IPS DF 4.7 (cell line): ENCODE results near the gene ADGRG3.
"Not testable (repeated sequence)": the region's sequence is repeated elsewhere in the genome, so short reads cannot be mapped to it uniquely, and the experiment has no call there.

Experiments used
- DNase-seq: peaks from one replicate; pipeline ENCODE4 v3.0.0-alpha.2; 2013; ENCODE audit warnings: low spot score; ENCODE audit errors: extremely low read depth

Gene ADGRG3

GRCh38 chr16:57661936-57662906, 5.9 kb upstream of the ADGRG3 start:
- DNase-seq, result no peak

- DNase-seq, result no peak
These were observed 4.7 kb upstream of the ADGRG3 start for GRCh38 chr16:57663436-57663835.

DNA sequence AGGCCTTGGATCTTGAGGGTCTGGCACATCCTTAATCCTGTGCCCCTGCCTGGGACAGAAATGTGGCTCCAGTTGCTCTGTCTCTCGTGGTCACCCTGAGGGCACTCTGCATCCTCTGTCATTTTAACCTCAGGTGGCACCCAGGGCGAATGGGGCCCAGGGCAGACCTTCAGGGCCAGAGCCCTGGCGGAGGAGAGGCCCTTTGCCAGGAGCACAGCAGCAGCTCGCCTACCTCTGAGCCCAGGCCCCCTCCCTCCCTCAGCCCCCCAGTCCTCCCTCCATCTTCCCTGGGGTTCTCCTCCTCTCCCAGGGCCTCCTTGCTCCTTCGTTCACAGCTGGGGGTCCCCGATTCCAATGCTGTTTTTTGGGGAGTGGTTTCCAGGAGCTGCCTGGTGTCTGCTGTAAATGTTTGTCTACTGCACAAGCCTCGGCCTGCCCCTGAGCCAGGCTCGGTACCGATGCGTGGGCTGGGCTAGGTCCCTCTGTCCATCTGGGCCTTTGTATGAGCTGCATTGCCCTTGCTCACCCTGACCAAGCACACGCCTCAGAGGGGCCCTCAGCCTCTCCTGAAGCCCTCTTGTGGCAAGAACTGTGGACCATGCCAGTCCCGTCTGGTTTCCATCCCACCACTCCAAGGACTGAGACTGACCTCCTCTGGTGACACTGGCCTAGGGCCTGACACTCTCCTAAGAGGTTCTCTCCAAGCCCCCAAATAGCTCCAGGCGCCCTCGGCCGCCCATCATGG, 4.0 kb upstream of the ADGRG3 start:
- no peak for DNase-seq

- DNase-seq, result no peak
These were observed 3.5 kb upstream of the ADGRG3 start for GRCh38 chr16:57664662-57665025.

DNA sequence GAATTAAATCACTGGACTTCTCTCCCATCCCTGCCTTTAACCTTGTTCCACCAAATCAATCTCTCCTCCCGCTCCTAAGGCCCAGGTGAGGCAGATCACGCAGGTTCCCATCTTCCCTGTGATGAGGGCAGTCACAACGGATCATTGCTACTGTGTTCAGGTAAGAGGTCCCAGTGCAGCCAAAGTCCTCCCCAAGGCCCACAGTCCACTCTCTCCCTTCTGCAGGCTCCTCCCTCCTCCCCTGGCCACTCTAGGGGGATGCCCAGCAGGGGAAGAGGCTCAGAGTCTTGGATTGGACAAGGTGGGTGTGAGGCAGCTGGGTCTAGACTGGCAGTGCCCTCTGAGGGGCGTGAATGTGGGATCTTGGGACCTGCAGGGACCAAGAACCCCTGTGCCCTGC, 2.6 kb upstream of the ADGRG3 start:
- DNase-seq, result no peak

DNA sequence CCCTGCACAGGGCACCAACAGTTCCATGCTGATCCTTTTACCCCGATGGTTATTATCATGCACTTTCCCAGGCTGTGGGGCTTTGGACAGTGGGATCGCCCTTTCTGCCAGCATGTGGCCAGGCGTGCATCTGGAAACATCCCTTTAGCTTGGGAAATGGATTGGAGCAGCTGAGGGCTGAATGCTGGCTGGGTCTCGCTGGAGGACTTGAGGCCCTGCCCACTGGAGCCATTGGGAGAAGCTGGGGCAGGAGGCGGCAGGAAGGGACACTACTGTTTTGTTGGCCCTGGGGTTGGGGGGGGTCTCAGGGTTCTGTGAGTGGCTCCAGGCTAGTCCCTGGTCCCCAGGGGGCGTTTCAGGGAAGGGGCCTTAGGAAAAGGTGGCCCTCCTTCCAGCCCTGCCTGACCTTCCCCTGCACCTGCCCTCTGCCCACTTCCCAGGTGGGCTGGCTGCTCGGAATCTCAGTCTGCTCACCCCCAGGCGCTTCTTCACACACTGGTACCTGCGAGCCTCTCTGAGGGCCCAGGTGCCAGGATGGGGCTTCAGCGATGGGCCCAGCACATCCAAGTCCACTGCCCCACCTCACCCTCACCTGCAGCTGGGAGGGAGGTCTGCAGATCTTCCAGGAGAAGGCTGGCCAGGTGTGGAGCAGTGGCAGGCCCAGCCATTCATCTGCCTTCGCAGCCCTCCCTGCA, 1.6 kb upstream of the ADGRG3 start:
- DNase-seq, result no peak

- DNase-seq, result no peak
These were observed 1.0 kb upstream of the ADGRG3 start for GRCh38 chr16:57667048-57667525.

- DNase-seq, result no peak
These were observed 412 bp upstream of the ADGRG3 start for GRCh38 chr16:57667526-57668262.

- DNase-seq, result no peak
These were observed 747 bp downstream of the ADGRG3 start for GRCh38 chr16:57668630-57669475.

GRCh38 chr16:57669476-57670162, 1.5 kb downstream of the ADGRG3 start:
- no peak for DNase-seq

DNA sequence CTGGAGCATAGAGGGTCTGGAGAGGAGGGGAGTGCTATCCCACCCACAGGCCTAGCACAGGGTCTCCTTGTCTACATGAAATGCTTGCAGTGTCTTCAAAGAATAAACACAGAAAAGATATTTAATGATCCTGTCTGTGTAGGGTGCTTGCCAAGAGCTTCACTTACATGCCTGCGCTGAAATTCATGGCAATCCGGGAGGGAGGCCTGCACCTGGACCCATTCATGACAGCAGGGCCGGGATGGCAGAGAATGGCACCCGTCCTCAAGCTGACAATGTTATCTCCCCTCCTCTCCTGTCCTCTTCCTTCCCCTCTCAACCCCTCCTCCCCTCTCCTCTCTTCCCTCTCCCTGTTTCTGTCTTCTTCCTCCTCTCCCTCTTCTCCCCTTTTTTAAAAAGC, 2.1 kb downstream of the ADGRG3 start:
- DNase-seq, result no peak

DNA sequence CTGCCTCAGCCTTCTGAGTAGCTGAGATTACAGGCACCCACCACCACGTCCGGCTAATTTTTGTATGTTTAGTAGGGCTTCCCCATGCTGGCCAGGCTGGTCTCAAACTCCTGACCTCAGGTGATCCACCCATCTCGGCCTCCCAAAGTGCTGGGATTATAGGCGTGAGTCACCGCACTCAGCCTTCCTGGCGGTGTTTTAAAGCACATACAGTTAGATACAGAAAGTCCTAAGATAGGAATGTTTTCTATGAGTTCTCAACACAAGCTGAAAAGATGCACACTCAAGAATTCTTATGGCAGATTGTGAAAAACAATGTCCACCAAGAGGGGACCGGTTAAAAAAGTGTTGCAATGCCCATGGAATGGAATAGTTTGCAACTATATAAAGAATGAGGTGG, 3.3 kb downstream of the ADGRG3 start:
- not testable (repeated sequence) for DNase-seq

DNA sequence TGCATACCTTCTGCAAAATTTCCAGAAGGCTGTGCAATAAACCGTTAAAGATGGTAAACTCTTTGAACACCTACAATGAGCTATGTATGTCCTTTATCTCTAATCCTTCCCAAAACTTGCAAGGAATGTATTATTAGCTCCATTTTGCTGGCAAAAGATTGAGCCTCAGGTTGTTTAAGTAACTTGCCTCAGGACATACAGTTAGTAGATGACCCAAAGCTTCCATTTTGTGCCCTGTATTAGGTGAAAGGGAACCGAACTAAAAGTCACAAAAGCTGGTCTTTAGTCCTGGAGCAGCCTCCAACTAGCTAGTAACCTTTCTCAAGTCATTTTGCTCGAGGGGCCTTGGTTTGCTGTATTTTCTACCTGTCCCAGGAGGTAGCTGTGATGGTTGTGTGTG, 4.3 kb downstream of the ADGRG3 start:
- no peak for DNase-seq

DNA sequence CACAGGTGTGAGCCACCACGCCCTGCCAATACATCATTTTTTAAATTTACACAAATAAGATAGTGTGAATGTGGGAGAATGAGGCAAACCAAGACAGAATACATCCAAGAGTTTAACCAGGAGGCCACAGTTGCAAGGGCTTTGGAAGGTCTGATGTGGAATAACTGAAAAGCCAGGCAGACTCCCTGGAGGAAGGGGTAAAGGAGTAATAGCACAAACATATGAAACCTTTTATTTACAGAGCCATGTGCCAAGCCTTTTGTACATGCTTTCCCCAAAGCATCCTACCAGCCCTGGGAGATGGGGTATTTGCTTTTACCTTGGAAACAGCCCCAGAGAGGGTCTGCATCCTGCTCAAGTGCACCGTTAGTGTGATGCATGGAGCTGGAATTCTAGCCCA, 4.7 kb downstream of the ADGRG3 start:
- DNase-seq, result no peak

DNA sequence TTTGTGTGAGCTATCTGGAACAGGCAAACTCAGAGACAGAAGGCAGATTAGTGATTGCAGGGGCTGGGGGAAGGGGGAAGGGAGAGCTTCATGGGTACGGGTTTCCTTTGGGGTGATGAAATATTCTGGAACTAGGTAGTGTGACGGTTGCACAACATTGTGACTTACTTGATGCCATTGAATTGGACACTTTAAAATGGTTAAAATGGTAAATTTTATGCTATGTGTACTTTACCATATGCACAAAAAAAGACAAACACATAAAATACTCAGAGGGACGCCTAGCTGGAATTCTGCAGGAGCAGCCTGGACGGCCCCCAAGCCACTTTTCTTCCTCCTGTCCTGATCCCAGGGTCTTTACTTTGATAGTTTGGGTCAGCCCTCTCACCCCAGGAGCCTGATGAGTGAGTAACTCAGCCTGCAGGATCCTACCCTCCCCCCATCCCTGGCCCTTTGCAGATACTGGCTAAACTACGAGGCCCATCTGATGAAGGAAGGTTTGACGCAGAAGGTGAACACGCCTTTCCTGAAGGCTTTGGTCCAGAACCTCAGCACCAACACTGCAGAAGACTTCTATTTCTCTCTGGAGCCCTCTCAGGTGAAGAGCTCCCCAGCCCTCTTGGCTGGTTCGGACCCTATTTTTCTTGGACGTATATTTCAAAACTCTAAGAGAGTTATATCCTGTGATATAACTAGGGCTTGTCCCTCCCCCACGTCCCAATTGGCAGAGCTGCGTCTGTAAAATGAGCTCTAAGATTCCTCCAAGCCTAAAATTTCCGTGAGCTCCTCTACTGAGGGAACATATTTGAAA, 7.8 kb downstream of the ADGRG3 start:
- DNase-seq, result no peak

- DNase-seq, result no peak
These were observed 8.5 kb downstream of the ADGRG3 start for GRCh38 chr16:57676553-57677085.

GRCh38 chr16:57677622-57678369, 9.7 kb downstream of the ADGRG3 start:
- no peak for DNase-seq

DNA sequence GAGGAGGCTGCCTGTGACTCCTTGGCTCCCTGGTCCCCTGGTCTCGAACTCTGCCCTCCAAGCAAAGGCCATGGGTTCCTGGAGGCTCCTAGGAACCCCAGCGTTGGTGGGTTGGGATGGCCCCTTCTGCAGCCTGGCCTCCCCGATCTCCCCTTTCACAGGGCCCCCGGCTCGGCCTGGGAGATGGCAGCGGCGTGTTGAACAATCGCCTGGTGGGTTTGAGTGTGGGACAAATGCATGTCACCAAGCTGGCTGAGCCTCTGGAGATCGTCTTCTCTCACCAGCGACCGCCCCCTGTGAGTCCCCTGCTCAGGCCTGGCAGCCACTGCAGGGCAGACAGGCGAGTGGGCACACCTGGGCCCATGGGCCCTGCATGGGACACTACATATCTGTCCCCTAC, 10.9 kb downstream of the ADGRG3 start:
- DNase-seq, result no peak
